ENCODE results near the gene APAF1. TPM values are rescaled to one million over a fixed set of nuclear protein-coding genes. Genes with fewer than 3 reads are reported as not detected.

Gene APAF1
- total and polyA plus RNA-seq, 10 of the 15 experiments (the other 5 are each of a cell fraction or from before 2014, with no cell fraction given) = 4.2 to 19.1 (median 14.2) TPM

DNA sequence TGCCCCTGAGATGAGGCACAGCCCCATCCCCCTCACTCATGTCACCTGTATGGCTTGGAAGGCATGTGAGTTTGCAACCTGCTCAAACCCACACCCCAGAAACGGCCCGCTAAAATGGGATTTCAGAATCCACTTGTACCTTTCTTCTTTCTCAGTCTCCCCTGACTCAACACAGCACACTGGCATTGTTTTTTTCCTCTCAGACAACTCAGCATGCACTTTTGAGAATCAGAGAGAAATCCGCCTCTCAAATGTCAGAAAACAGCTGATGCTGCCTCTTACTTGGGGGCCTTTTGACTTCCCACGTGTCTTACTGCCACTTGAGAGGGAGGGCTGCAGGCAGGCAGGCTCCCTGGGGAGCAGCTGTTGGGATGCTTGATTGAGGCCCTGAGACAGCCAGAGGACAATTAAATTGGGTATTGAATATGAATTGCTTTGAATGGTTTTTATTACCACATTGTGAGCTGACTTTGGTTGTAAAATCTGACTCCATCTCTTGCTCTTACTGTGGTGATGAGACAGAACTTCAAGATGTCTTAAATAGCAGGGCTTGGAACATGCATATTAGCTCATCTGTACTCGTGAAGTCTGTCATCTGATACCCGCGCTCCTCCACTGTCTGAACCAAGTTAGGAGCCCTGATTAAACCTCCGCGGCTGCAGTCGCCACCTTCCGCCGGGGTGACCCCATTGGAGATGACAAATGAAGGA lies 96.6 kb downstream of the APAF1 start (continued):
- no peak for TF ChIP-seq RUNX3 (IDR thresholded peaks at IDR 0.05; ENCODE audit: low read length)

DNA sequence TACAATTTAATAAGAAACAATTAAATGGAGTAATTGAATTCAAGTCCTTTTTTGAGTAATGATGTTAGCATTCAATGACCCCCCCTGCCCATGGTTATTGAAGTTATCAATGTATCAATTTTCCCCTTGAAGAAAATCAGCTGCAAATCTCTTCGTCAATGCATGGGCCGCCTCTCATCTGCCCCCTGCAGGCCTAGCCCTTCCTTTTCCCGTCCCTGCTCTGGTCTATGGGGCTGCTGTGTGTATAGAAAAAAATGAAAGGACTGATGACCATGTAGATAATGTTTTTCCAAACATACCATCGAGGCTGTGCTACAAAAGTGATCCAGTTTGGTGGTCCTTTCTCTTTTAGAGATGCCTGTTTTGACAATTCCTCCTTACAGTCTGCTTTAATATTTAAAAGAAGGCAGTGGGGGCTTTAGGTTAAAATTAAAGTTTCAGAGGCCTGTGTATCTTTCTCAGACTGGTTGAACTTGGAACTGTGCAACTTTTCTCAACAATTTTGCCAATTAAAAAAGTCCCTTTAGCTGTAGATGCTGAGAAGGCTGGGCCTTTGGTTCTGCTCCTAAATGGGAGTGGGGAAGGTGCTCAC lies 98.4 kb downstream of the APAF1 start:
- ATAC-seq (peak; percentile 90), FAIRE-seq (peak; percentile 52), DNase-seq (ENCODE audit: low read depth, low spot score) (no peak)
- peaks cover 4% of the 10 kb centered on the region; the same call in 1 of the 2 replicates for H3K4me1 ChIP-seq (ENCODE audit: control insufficient read depth, insufficient read depth, low read length)
- in situ Hi-C loops (cut with MboI) (no loop called here), intact Hi-C loops (cut with micrococcal nuclease; ENCODE audit: unreplicated experiment) (no loop called here)
- peaks cover 3 to 7% of the 10 kb centered on the region in 2 experiments; a peak in 3 of 4 replicates for H3K27me3 ChIP-seq (replicated peaks in 1 of 2; ENCODE audit: control insufficient read depth in 2 of 2, insufficient read depth in 2 of 2, low read length in 1 of 2)
- ChIA-PET RAD21 (ENCODE audit: unreplicated experiment) (no interaction called here), CTCF (interaction anchor here (0.6 to 6.0 kb wide), 6 partner anchors 9 to 96 kb away, joined by 3 to 36 read pairs (median 4); no protein-coding TSS in a partner anchor), SMC1A (ENCODE audit: uncharacterized antibody, unreplicated experiment) (interaction anchor here (1.0 to 5.6 kb wide), 4 partner anchors 9 to 256 kb away, joined by 4 to 29 read pairs (median 6); no protein-coding TSS in a partner anchor), POLR2A (no interaction called here)
- H3K9ac ChIP-seq (ENCODE audit: control insufficient read depth, insufficient read depth, low read length) = no peak overlapping the region
- H2AFZ ChIP-seq (ENCODE audit: control insufficient read depth, low read depth, low read length) = no peak overlapping the region
- H3K79me2 ChIP-seq (ENCODE audit: control insufficient read depth, insufficient read depth, low read length) = no peaks in the 10 kb centered on the region
- no peaks in the 10 kb centered on the region for H3K9me3 ChIP-seq (replicated peaks; ENCODE audit: control insufficient read depth, insufficient read depth, low read length)
- H4K20me1 ChIP-seq (ENCODE audit: control insufficient read depth, insufficient read depth) = no peaks in the 10 kb centered on the region
- 0% methylated on average over 4 of the region's 4 CpGs for WGBS (ENCODE audit: insufficient coverage, insufficient replicate concordance, low lambda C conversion rate, missing lambda C conversion rate)
- no peaks in the 10 kb centered on the region for H3K36me3 ChIP-seq (ENCODE audit: control insufficient read depth in 2 of 2, insufficient read depth in 2 of 2, low read length in 1 of 2)
- no peak overlapping the region for H3K4me3 ChIP-seq
- no peak overlapping the region for H3K27ac ChIP-seq (ENCODE audit: control insufficient read depth, insufficient read depth)
- BruUV-seq (replicated peaks) = no TSS peak
- no peak overlapping the region for H3K4me2 ChIP-seq (ENCODE audit: control insufficient read depth, insufficient read depth)
- TF ChIP-seq TCF7 (IDR thresholded peaks at IDR 0.05; ENCODE audit: borderline replicate concordance) (no peak), NRF1 (conservative IDR thresholded peaks at IDR 0.05; ENCODE audit: low read depth, low read length) (no peak), RFX5 (IDR thresholded peaks at IDR 0.05; ENCODE audit: low read depth, low read length) (no peak), POLR2AphosphoS2 (IDR thresholded peaks at IDR 0.05; ENCODE audit: low read depth, low read length) (no peak), ZBTB40 (IDR thresholded peaks at IDR 0.05; ENCODE audit: borderline replicate concordance) (no peak), CEBPB (IDR thresholded peaks at IDR 0.05; ENCODE audit: borderline replicate concordance in 1 of 2, low read depth in 2 of 2, low read length in 2 of 2) (no peak), RBBP5 (conservative IDR thresholded peaks at IDR 0.05) (no peak), EGR1 (IDR thresholded peaks at IDR 0.05; ENCODE audit: borderline replicate concordance in 1 of 2, low read depth in 2 of 2, low read length in 2 of 2) (no peak), ATF3 (IDR thresholded peaks at IDR 0.05; ENCODE audit: borderline replicate concordance, extremely low read depth, low read depth, low read length) (no peak), SMC3 (IDR thresholded peaks at IDR 0.05; ENCODE audit: borderline replicate concordance, low read length) (peak; percentile 49; the same call in 1 of the 2 replicates), RAD21 (IDR thresholded peaks at IDR 0.05; ENCODE audit: insufficient read depth, low read depth, low read length) (peak; percentile 46), CTCF (IDR thresholded peaks at IDR 0.05 in 2 of 3, conservative IDR thresholded peaks at IDR 0.05 in 1 of 3; ENCODE audit: control insufficient read depth in 2 of 3, extremely low read depth in 1 of 3, insufficient read depth in 1 of 3, low read depth in 3 of 3, low read length in 3 of 3) (peak; percentile 55 to 81 (median 71)), POLR2A (IDR thresholded peaks at IDR 0.05; ENCODE audit: low read depth, low read length) (no peak)
